ENCODE measurements around the gene OR51I2. TPM values are rescaled to one million over a fixed set of nuclear protein-coding genes. Genes with fewer than 3 reads are reported as not detected.

Gene OR51I2
- total RNA-seq, 1 experiment from 2014 or later: not detected

- CTCF ChIA-PET: no interaction called here
- BruUV-seq (replicated peaks): no TSS peak
These were observed 36.9 kb downstream of the OR51I2 start for GRCh38 chr11:5486003-5486402.

DNA sequence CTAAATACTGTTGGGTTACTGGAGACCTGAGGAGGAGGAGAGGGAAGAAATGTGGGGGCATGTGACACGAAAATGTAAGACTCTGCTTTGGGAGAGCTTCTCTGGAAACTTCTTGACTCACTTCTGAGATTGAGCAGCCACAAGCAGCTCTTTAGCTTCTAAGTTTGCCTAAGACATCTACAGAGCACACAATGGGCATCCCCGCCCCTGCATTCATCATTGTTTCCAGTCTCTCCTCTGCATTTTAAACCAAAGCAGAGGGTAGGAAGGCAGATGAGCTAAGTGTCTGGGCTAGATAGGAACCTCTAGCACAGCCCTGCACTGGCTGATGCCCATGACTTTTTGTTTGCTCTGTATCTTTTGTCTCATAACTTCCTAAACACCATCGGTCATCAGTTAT lies 37.3 kb downstream of the OR51I2 start:
- no peaks in the 10 kb centered on the region for H3K27me3 ChIP-seq (replicated peaks; ENCODE audit: insufficient read depth, low read depth, low read length, poor library complexity)

More at GRCh38 chr11:5486003-5486402, 36.9 kb downstream of the OR51I2 start:
- H3K36me3 ChIP-seq (ENCODE audit: insufficient read depth, low read length, poor library complexity, severe bottlenecking): no peaks in the 10 kb centered on the region
- TF ChIP-seq EZH2 (IDR thresholded peaks at IDR 0.05; ENCODE audit: borderline replicate concordance, low read depth, low read length, poor library complexity, severe bottlenecking): no peak
- TF ChIP-seq, protein P1, sequence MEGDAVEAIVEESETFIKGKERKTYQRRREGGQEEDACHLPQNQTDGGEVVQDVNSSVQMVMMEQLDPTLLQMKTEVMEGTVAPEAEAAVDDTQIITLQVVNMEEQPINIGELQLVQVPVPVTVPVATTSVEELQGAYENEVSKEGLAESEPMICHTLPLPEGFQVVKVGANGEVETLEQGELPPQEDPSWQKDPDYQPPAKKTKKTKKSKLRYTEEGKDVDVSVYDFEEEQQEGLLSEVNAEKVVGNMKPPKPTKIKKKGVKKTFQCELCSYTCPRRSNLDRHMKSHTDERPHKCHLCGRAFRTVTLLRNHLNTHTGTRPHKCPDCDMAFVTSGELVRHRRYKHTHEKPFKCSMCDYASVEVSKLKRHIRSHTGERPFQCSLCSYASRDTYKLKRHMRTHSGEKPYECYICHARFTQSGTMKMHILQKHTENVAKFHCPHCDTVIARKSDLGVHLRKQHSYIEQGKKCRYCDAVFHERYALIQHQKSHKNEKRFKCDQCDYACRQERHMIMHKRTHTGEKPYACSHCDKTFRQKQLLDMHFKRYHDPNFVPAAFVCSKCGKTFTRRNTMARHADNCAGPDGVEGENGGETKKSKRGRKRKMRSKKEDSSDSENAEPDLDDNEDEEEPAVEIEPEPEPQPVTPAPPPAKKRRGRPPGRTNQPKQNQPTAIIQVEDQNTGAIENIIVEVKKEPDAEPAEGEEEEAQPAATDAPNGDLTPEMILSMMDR (conservative IDR thresholded peaks at IDR 0.05; ENCODE audit: low read depth, low read length): no peak
- intact Hi-C loops (cut with micrococcal nuclease; ENCODE audit: unreplicated experiment): no loop called here
- no peak overlapping the region for H3K4me3 ChIP-seq (ENCODE audit: low read depth, low read length, poor library complexity, severe bottlenecking)
- POLR2A ChIA-PET (ENCODE audit: low non-redundant PET): no interaction called here
- H3K9me3 ChIP-seq (ENCODE audit: low read depth, low read length, poor library complexity, severe bottlenecking): no peaks in the 10 kb centered on the region
- no peak overlapping the region for H3K27ac ChIP-seq (ENCODE audit: low read depth, low read length, poor library complexity, severe bottlenecking)
- H3K27me3 ChIP-seq (replicated peaks; ENCODE audit: insufficient read depth, low read depth, low read length, poor library complexity): no peaks in the 10 kb centered on the region
- no peaks in the 10 kb centered on the region for H3K4me1 ChIP-seq (ENCODE audit: insufficient read depth, low read length, poor library complexity, severe bottlenecking)
- no peak for DNase-seq (ENCODE audit: low spot score)

GRCh38 chr11:5488385-5488784 lies 39.3 kb downstream of the OR51I2 start, which contains the start of gene OR52D1:
OR52D1 (plus strand) TSS chr11:5488685; CDS start chr11:5488707, 22 bp downstream.
- no peak for DNase-seq (ENCODE audit: low spot score)
- H3K36me3 ChIP-seq (ENCODE audit: insufficient read depth, low read length, poor library complexity, severe bottlenecking): no peaks in the 10 kb centered on the region
- BruUV-seq (replicated peaks): no TSS peak
- H3K27me3 ChIP-seq (replicated peaks; ENCODE audit: insufficient read depth, low read depth, low read length, poor library complexity): no peaks in the 10 kb centered on the region
- H3K4me3 ChIP-seq (ENCODE audit: low read depth, low read length, poor library complexity, severe bottlenecking): no peak within 1 kb of the TSS
- TF ChIP-seq, protein P1 (conservative IDR thresholded peaks at IDR 0.05; ENCODE audit: low read depth, low read length): no peak
- intact Hi-C loops (cut with micrococcal nuclease; ENCODE audit: unreplicated experiment): no loop called here
- no peak within 1 kb of the TSS for H3K27ac ChIP-seq (ENCODE audit: low read depth, low read length, poor library complexity, severe bottlenecking)
- H3K9me3 ChIP-seq (ENCODE audit: low read depth, low read length, poor library complexity, severe bottlenecking): no peaks in the 10 kb centered on the region
- POLR2A ChIA-PET (ENCODE audit: low non-redundant PET): no interaction called here
- H3K4me1 ChIP-seq (ENCODE audit: insufficient read depth, low read length, poor library complexity, severe bottlenecking): no peaks in the 10 kb centered on the region
- CTCF ChIA-PET: no interaction called here

More for the DNA sequence above, 37.3 kb downstream of the OR51I2 start:
- H3K9me3 ChIP-seq (ENCODE audit: low read depth, low read length, poor library complexity, severe bottlenecking): no peaks in the 10 kb centered on the region
- TF ChIP-seq EZH2 (IDR thresholded peaks at IDR 0.05; ENCODE audit: borderline replicate concordance, low read depth, low read length, poor library complexity, severe bottlenecking): no peak
- intact Hi-C loops (cut with micrococcal nuclease; ENCODE audit: unreplicated experiment): no loop called here
- H3K36me3 ChIP-seq (ENCODE audit: insufficient read depth, low read length, poor library complexity, severe bottlenecking): no peaks in the 10 kb centered on the region
- no peaks in the 10 kb centered on the region for H3K4me1 ChIP-seq (ENCODE audit: insufficient read depth, low read length, poor library complexity, severe bottlenecking)
- no TSS peak for BruUV-seq (replicated peaks)
- ChIA-PET CTCF (no interaction called here), POLR2A (ENCODE audit: low non-redundant PET) (no interaction called here)
- H3K27ac ChIP-seq (ENCODE audit: low read depth, low read length, poor library complexity, severe bottlenecking): no peak overlapping the region
- DNase-seq (ENCODE audit: low spot score): no peak
- no peak overlapping the region for H3K4me3 ChIP-seq (ENCODE audit: low read depth, low read length, poor library complexity, severe bottlenecking)

GRCh38 chr11:5488798-5489399 lies 39.8 kb downstream of the OR51I2 start:
- no peak for DNase-seq (ENCODE audit: low spot score)
- H3K27me3 ChIP-seq (replicated peaks; ENCODE audit: insufficient read depth, low read depth, low read length, poor library complexity): no peaks in the 10 kb centered on the region
- H3K4me3 ChIP-seq (ENCODE audit: low read depth, low read length, poor library complexity, severe bottlenecking): no peak overlapping the region
- no TSS peak for BruUV-seq (replicated peaks)
- intact Hi-C loops (cut with micrococcal nuclease; ENCODE audit: unreplicated experiment): no loop called here
- no peaks in the 10 kb centered on the region for H3K36me3 ChIP-seq (ENCODE audit: insufficient read depth, low read length, poor library complexity, severe bottlenecking)
- no peaks in the 10 kb centered on the region for H3K4me1 ChIP-seq (ENCODE audit: insufficient read depth, low read length, poor library complexity, severe bottlenecking)
- TF ChIP-seq, protein P1 (conservative IDR thresholded peaks at IDR 0.05; ENCODE audit: low read depth, low read length): no peak
- no peak for TF ChIP-seq EZH2 (IDR thresholded peaks at IDR 0.05; ENCODE audit: borderline replicate concordance, low read depth, low read length, poor library complexity, severe bottlenecking)
- no peaks in the 10 kb centered on the region for H3K9me3 ChIP-seq (ENCODE audit: low read depth, low read length, poor library complexity, severe bottlenecking)
- H3K27ac ChIP-seq (ENCODE audit: low read depth, low read length, poor library complexity, severe bottlenecking): no peak overlapping the region
- POLR2A ChIA-PET (ENCODE audit: low non-redundant PET): no interaction called here
- CTCF ChIA-PET: no interaction called here
